ENCODE measurements around the gene PCDHGB5.
"Not testable (repeated sequence)": the region's sequence is repeated elsewhere in the genome, so short reads cannot be mapped to it uniquely, and the experiment has no call there.

Gene PCDHGB5

GRCh38 chr5:141382469-141383294, 15.1 kb upstream of the PCDHGB5 start, which contains the start of gene PCDHGA7:
Gene PCDHGA7 (plus strand): TSS chr5:141382742. CDS start chr5:141382900, 158 bp downstream.
- no peak for DNase-seq

GRCh38 chr5:141383345-141383744, 14.4 kb upstream of the PCDHGB5 start:
- DNase-seq, result no peak

- no peak for DNase-seq
Measured at GRCh38 chr5:141384471-141385267, 13.1 kb upstream of the PCDHGB5 start.

- DNase-seq, result not testable (repeated sequence)
Measured at GRCh38 chr5:141387557-141388311, 10.0 kb upstream of the PCDHGB5 start, which contains the start of gene PCDHGB4. Gene PCDHGB4 (plus strand): TSS chr5:141387698. CDS start chr5:141387885, 187 bp downstream.

GRCh38 chr5:141388661-141389060, 9.1 kb upstream of the PCDHGB5 start:
- DNase-seq, result no peak

GRCh38 chr5:141389153-141390042, 8.3 kb upstream of the PCDHGB5 start:
- no peak for DNase-seq

GRCh38 chr5:141392429-141393198, 5.1 kb upstream of the PCDHGB5 start, which contains the start of gene PCDHGA8:
Gene PCDHGA8 (plus strand): TSS chr5:141392633. CDS start chr5:141392814, 181 bp downstream.
- no peak for DNase-seq

- DNase-seq, result no peak
Measured at GRCh38 chr5:141393267-141393666, 4.5 kb upstream of the PCDHGB5 start.

GRCh38 chr5:141394401-141395187, 3.2 kb upstream of the PCDHGB5 start:
- DNase-seq, result not testable (repeated sequence)

- no peak for DNase-seq
Measured at GRCh38 chr5:141398608-141399007, 861 bp downstream of the PCDHGB5 start.

GRCh38 chr5:141399555-141400258, 2.0 kb downstream of the PCDHGB5 start:
- no peak for DNase-seq

- no peak for DNase-seq
Measured at GRCh38 chr5:141402553-141403243, 5.0 kb downstream of the PCDHGB5 start, which contains the start of gene PCDHGA9. Gene PCDHGA9 (plus strand): TSS chr5:141402778. CDS start chr5:141402953, 175 bp downstream.

- DNase-seq, result no peak
Measured at GRCh38 chr5:141403387-141403786, 5.6 kb downstream of the PCDHGB5 start.

GRCh38 chr5:141407790-141408505, 10.2 kb downstream of the PCDHGB5 start, which contains the start of gene PCDHGB6:
Gene PCDHGB6 (plus strand): TSS chr5:141408021. CDS start chr5:141408203, 182 bp downstream.
- DNase-seq, result not testable (repeated sequence)

- DNase-seq, result no peak
Measured at GRCh38 chr5:141409598-141410306, 12.0 kb downstream of the PCDHGB5 start.

GRCh38 chr5:141411575-141411974, 13.8 kb downstream of the PCDHGB5 start:
- no peak for DNase-seq

Measured in kidney glomerular epithelial cell (primary cell).